ENCODE data around the gene ASB6.

DNA sequence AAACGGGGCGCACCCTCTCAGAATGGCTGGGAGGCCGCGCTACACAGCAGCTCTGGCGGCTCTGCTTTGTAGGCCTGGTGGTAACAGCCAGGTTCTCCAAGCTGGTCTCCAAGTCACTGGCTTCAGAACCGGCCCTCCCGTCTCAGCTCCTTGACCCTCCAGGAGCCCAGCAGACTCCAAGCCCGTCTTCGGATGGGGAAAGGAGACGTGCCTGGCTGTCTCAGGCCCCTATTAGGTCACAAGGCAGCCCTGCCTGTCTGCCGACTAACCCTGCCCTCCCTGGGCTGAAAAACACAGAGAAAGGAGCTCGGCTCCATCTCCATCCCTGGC is 2.2 kb downstream of the ASB6 start:
- TF ChIP-seq POLR2A (IDR thresholded peaks at IDR 0.05) (no peak), CTCF (IDR thresholded peaks at IDR 0.05) (no peak)

Measured in right lobe of liver (tissue), 4 donors.